Fibroblast of skin of left biceps (primary cell): Measurements from ENCODE around the gene ARHGAP45.
"Not testable (repeated sequence)": the region's sequence is repeated elsewhere in the genome, so short reads cannot be mapped to it uniquely, and the experiment has no call there.

Source experiments
- DNase-seq, 2 experiments: peaks; one replicate each; pipeline ENCODE4 v3.0.0-alpha.2; 2013; ENCODE audit warnings: low read depth in 2 of 2

ARHGAP45 gene, protein sequence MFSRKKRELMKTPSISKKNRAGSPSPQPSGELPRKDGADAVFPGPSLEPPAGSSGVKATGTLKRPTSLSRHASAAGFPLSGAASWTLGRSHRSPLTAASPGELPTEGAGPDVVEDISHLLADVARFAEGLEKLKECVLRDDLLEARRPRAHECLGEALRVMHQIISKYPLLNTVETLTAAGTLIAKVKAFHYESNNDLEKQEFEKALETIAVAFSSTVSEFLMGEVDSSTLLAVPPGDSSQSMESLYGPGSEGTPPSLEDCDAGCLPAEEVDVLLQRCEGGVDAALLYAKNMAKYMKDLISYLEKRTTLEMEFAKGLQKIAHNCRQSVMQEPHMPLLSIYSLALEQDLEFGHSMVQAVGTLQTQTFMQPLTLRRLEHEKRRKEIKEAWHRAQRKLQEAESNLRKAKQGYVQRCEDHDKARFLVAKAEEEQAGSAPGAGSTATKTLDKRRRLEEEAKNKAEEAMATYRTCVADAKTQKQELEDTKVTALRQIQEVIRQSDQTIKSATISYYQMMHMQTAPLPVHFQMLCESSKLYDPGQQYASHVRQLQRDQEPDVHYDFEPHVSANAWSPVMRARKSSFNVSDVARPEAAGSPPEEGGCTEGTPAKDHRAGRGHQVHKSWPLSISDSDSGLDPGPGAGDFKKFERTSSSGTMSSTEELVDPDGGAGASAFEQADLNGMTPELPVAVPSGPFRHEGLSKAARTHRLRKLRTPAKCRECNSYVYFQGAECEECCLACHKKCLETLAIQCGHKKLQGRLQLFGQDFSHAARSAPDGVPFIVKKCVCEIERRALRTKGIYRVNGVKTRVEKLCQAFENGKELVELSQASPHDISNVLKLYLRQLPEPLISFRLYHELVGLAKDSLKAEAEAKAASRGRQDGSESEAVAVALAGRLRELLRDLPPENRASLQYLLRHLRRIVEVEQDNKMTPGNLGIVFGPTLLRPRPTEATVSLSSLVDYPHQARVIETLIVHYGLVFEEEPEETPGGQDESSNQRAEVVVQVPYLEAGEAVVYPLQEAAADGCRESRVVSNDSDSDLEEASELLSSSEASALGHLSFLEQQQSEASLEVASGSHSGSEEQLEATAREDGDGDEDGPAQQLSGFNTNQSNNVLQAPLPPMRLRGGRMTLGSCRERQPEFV

DNA sequence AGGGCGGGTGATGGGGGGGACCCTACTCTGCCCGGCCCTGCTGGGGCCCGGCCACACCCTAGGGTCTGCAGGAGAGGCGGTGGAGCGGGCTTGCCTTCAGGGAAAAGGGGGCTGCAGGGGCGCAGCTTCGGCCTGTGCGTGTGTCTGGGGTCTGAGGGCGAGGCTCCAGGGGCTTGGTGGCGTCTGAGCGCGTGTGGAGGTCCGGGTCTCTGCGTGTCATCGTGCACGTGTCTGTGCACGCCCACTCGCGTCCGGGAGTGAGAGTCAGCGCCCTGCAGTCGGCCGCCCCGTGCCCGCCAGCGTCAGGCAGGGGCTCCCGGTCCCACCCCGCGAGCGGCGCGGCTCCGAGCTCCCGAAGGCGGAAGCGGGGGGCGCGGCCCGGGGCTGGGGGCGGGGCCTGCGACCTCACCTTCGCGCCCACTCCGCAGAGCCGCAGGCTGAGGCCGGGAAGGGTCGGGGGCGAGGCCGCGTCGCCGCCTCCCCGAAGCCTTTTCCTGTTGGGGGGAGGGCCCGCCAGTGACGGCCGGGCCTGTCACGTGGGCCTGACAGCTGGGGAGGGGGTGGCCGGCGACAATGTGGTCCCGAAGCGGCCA is at the start of gene ARHGAP45:
Gene ARHGAP45, plus strand, starts transcription at position 420 of the 593 bp plus-strand sequence. CDS start 239 bp downstream, outside the sequence.
- DNase-seq: no peak

DNA sequence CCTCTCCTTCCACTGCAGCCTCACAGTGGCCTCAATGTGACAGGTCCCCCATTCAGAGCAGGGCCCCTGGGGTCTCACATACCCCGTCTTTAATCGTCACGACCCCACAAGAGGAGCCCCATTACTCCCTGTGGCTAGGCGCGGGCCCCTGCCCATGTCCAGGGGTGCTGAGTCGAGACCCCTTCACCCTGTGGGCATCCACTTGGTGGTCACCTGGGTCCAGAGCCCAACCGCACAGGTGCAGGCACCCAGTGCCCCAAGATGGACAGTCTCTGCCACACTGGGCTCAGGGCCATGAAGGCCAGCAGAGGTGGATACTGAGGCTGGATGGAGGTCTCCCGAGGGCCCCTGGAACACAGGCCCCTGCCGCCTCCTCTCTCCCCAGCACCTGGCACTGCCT is 49.1 kb upstream of the ARHGAP45 start:
- DNase-seq: no peak

DNA sequence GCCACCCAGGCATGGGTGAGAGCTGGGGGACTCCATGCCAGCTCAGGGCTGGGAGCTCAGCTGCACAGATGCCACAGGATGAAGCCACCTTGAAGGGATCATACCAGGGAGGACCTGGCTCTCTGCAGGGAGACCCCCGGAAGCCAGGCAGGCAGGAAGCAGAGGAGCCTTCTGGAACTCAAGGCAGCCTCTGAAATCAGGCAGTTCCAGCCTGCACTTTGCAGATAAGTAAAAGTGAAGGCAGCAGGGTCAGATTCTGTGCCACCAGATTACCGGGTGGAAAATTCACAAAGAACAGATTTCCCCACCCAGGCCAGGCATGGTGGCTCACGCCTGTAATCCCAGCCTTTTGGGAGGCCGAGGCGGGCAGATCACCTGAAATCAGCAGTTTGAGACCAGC is 48.6 kb upstream of the ARHGAP45 start:
- DNase-seq: no peak

DNA sequence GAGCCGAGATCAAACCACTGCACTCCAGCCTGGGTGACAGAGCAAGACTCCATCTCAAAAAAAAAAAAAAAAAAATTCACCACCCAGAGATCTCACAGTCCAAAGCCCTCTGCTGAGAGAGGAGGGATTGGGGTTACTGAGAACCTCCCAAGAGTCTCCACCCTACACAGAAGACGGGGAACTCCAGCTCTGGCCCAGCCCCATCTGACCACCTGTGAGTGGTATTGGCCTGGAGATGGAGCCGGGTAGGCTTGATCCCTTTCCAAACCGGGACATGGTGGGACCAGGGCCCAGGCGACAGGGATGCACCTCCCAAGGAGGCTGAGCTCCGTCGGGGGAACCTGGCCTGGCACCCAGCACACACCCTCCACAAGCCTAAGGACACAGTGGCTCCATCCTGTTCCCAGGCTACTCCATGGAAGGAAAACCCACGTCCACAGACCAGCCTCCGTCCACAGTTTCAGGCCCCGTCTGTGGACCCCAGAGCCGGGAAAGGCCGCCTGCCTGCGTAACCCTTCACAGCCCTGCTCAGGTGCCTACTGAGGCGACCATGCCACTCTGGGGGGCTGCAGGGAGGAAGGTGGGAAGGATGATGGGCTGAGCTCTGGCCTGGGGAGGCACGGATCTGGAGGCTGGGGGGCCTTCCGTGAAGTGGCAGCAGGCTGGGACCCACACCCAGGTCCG is 47.9 kb upstream of the ARHGAP45 start:
- no peak for DNase-seq

DNA sequence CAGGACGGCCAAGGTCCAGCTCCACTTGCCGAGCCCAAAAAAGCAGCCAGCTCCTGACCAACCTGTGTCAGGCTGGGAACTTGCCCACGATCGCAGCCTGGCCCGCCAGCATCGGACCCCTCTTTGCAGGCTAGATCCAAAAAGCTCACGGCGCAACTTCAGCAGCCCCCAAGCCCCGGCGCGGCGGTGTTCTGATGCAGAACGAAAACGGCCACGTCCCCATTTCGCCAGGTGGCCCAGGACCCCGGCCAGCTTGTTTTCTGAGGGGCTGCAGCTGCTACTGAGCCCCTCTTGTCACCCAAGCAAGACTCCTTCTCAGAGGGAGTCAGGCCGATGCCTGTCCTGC is 47.4 kb upstream of the ARHGAP45 start:
- DNase-seq: no peak

DNA sequence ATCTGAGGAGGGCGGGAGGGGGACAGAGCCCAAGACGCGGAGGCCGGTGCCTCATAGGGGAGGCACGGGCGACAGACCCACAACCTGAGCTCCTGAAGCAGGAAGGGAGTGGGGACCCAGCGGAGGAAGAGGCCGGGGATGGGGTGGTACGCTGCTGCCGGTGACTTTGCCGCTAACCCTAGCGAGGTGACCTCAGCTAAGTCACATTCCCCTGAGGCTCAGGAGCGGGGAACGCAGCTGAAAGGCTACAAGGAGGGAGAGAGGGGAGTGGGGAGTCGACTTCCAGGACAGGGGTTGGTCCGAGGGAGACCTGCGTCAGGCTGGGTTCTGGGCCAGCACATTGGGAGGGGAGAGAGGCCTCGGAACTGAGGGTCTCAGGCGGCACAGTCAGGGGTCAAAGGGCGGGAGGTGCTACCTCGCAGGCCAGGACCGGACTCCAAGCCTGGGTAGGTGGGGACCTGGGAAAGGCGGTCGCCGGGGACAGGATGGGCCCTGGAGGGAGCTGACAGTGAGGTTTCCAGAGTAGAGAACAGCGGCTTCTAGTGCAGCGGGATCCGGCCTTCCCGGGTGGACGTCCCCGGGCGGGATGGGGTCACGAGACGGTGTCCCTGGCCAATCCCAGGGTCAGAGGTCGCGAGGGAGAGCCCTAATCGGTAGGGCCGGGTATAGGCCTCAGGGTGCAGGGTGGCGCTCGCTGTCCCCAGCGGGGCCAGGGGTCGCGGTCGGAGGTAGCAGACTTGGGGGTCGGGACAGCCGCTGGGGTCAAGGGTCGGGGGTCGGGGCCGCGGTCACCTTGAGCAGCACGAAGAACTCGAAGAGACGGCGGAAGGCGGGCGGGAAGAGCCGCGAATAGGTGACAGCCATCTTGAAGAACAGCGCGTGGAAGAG is 46.7 kb upstream of the ARHGAP45 start:
- no peak for DNase-seq

DNA sequence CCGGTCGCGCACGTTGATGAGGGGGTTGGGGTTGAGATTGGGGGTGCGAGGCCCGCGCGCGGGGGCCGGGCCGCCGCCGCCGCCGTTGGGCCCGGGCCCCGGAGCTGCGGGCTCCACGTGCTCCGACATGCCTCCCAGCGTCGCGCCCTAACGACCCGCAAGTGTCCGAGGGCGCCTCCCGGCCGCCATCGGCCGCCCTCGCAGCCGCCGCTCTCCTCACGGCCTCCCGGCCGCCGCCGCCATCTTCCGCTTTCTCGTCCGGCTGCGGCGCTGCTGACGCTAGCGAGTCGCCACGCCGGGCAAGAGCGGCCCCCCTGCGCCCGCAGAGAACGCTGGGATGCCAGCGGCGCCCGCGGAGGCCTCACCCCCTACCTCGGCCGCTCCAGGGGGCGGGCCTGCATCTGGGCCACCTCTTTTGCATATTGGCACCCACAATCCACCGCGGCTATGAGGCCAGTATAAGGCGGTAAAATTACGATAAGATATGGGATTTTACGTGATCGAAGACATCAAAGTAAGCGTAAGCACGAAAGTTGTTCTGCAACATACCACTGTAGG is 46.0 kb upstream of the ARHGAP45 start, which contains the start of gene TMEM259:
Gene TMEM259, minus strand, starts transcription at position 256 of the 558 bp plus-strand sequence. Its CDS starts 127 bp downstream, at position 129.
- peak; percentile 95 to 96 for DNase-seq

DNA sequence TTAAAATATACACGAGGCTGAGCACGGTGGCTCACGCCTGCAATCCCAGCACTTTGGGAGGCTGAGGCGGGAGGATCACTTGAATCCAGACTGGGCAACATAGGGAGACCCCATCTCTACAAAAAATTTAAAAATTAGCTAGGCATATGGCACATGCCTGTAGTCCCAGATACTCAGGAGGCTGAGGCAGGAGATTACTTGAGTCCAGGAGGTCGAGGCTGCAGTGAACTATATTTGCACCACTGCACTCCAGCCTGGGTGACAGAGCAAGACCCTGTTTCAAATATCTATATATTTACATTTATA is 43.1 kb upstream of the ARHGAP45 start:
- DNase-seq: not testable (repeated sequence)

DNA sequence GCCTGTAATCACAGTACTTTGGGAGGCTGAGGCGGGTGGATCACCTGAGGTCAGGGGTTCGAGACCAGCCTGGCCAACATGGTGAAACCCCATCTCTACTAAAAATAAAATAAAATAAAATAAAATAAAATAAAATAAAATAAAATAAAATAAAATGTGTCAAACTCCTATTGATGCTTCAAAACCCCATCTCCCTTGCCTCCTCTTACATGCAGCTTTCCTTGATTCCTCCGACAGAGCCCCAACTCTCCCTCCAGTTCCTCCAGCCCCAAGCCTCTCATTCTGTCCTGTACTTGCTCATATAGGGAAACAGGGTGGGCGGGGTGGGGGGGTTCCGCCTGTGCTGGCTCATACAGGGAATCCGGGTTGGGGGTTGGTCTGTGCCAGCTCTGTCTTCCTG is 41.9 kb upstream of the ARHGAP45 start:
- DNase-seq: not testable (repeated sequence)

DNA sequence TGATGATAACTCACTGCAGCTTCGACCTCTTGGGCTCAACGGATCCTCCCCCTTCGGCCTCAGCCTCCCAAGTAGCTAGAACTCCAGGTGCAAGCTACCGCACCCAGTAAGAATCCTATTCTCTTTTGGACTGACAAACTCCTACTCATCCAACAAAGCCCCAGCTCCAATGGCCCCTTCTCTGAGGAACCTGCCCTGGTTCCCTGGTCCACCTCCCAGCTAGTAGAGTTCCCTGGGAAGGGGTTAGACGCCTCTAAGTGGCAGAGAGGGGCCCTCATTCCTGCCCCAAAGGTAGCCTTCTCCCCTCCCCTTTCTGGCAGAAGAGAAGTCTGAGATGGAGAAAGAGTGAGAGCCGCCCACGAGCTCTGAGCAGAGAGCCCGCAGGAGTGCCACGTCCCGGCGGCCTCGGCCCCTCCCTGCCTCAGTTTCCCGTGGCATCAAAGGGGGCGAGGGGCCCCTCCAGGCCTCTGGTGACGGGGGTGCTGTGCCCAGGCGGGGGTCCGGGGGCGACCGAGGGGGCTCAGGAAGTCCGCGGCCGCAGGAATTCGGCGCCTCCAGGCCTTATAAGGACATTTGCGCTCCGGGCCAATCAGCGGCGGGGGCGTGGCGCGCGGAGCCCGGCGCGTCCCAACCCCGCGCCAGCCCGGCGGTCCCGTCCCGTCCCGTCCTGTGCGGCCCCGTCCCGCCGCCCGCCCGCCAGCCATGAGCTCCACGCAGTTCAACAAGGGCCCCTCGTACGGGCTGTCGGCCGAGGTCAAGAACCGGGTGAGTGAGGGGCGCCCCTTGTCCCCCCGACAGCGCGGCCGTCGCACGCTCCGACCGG is 40.8 kb upstream of the ARHGAP45 start, which contains the start of gene CNN2:
Gene CNN2, plus strand, starts transcription at position 649 of the 823 bp plus-strand sequence. Its CDS starts 54 bp downstream, at position 703.
- DNase-seq: peak in 1 of 2 experiments; percentile 62

DNA sequence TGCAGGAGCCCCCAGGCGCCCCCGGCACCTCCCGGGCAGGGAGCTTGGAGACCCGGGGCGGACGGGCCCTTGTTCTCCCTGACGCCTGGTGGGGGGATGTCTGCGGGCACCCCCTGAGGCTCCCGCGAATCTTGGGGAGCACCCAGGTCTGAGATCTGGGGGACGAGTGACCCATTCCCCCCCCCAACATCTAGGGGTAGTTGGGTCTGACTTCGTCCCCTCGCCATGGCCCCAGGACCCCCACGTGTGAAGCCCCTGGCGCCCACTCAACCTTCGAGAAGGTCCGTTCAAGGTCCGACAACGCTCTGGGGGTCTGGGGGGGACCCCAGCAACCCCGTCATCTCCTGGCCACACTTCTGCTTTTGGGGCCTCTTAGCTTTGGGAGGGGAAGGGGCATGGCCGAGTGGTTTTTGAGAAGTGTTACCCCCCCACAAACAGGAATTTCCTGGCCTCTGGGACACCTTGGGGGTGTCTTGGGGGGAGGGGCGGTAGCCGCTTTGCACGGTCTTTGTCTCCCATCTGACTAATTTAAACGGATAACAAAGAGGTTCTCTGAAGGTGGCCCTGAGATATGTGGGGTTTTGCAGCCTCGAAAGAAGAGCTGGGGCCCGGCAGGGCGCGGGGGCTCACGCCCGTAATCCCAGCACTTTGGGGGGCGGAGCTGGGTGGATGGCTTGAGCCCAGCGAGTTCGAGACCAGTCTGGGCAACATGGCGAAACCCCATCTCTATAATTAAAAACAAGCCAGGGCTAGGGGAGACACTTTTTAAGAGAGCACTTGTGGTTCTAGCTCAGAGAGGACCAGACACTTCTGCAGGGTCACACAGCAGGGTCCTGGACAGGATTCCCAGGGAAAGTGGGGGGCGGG is 40.0 kb upstream of the ARHGAP45 start:
- DNase-seq: no peak

DNA sequence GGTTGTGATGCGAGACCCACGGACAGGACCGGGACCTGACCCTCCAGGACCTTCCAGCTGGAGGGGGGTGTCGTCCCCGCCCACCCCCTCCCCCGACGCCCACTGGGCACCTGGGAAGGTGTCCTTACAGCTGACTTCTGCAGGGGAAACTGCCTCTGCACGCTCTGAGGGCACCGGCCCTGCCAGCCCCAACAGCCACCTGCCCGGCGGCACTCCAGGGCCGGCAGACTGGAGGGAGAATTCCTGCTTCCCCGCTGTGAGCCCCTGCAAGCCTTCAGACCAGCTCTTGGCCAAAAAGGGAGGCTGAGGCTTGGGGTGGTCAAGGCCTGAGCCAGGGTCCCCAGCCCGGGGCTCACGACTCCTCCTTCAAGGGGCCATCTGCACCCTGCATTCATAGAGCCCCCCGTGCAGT is 39.3 kb upstream of the ARHGAP45 start:
- no peak for DNase-seq

DNA sequence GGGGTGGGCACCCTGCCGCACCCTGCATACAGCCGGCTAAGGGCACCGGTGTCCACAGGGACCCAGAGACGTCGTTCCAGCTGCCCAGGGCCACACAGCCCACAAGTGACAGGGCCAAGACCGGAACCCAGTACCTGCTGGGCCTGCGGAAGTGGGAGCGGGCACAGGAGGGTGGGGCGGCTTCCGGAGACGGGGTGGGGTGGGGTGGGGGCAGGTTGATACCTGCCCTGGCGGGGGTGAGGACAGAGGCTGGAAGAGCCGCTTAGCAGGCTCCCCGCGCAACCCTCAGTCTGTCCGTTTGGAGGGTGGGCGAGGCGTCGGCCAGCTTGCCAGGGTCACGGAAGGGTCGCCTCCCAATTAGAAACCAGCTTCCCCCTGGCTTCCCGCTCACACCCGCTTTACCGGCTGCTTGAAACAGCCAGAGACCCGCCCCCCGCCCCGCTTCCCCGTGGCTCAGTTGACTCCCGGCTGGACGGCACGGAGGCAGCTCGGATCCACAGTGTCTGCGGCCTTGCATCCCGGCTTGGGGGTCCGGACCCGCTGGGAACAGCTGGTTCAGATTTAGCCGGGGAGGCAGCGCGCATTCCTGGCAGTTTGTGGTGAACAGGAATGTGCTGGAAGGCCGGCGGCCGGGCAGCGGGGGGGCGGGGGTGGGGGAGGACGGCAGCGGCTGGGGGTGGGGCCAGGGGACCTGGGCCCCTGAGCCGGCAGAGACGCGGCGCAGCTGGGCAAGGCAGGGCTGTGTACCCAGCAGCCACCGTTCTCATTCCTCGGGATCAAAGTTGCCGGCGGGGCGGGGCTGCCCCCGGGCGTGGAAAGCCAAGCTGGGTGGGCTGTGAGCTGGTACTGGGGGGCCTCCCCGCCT is 38.7 kb upstream of the ARHGAP45 start:
- peak; percentile 95 to 96 for DNase-seq

DNA sequence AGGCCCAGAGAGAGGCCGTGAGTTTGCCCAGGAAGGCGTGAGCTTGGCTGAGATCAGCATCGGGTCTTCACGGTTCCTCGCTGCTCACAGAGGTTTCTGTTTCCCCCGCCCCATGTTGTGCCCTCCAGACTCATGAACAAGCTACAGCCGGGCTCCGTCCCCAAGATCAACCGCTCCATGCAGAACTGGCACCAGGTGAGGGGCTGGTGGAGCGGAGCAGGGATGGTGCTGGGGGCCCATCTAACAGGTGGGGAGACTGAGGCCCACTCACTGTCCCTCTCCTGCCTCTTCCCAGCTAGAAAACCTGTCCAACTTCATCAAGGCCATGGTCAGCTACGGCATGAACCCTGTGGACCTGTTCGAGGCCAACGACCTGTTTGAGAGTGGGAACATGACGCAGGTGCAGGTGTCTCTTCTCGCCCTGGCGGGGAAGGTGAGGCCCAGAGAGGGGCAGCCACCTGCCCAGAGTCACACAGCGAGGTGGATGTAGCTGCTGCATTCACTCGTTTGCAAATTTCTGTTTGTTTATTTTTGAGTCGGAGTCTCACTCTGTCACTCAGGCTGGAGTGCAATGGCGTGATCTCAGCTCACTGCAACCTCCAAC is 34.6 kb upstream of the ARHGAP45 start:
- no peak for DNase-seq

DNA sequence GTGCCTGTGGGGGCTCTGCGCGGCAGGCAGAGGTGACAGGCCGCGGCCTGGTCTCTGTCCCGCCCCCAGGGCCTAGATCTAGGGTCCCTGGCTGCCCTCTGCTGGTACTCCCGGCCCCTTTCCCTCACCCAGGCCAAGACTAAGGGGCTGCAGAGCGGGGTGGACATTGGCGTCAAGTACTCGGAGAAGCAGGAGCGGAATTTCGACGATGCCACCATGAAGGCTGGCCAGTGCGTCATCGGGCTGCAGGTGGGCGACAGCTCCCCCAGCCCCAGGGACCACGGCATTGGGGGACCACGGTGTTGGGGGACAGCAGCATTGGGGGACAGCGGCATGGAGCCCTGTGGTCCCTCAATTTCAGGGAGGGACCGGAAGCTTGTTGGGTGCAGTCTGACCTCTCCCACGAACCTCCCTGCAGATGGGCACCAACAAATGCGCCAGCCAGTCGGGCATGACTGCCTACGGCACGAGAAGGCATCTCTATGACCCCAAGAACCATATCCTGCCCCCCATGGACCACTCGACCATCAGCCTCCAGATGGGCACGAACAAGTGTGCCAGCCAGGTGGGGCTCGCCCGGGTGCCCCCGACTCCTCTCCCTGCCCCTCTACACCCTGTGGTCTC is 30.9 kb upstream of the ARHGAP45 start:
- DNase-seq: no peak

DNA sequence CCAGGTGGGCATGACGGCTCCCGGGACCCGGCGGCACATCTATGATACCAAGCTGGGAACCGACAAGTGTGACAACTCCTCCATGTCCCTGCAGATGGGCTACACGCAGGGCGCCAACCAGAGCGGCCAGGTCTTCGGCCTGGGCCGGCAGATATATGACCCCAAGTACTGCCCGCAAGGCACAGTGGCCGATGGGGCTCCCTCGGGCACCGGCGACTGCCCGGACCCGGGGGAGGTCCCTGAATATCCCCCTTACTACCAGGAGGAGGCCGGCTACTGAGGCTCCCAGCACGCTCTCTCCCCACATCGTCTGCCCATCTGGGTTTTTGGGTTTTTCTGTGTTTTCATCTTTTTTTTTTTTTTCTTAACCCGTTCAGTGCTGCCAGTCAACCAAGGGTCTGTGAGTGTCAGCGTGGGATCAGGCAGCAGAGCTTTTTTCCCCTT is 29.3 kb upstream of the ARHGAP45 start:
- no peak for DNase-seq
